Cardiac muscle cell (in vitro differentiated cells and primary cell): ENCODE results near the gene RTL10. TPM values are rescaled to one million over a fixed set of nuclear protein-coding genes. Genes with fewer than 3 reads are reported as not detected.

Experiments used
- DNase-seq, 2 donors: peaks; one replicate each; pipeline versions ENCODE4 v3.0.0 to v3.0.0-alpha.2; 2010 to 2017; ENCODE audit warnings: low read depth in 1 of 2, low spot score in 1 of 2
- H3K27ac ChIP-seq: fragments of 200-600 bp; sonication (generic); 2 replicates; pipeline ENCODE4 v1.5.1; 2016
- H3K27me3 ChIP-seq: fragments of 200-600 bp; sonication (generic); 2 replicates; pipeline ENCODE4 v1.6.0; 2016; ENCODE audit warnings: control low read depth
- H3K36me3 ChIP-seq: fragments of 200-600 bp; sonication (generic); 2 replicates; pipeline ENCODE4 v1.5.1; 2016; ENCODE audit warnings: control low read depth
- H3K4me1 ChIP-seq: fragments of 200-600 bp; sonication (generic); 2 replicates; pipeline ENCODE4 v1.8.1; 2017; ENCODE audit warnings: low read depth, mild to moderate bottlenecking, mixed run types
- H3K4me3 ChIP-seq: fragments of 200-600 bp; sonication (generic); 2 replicates; pipeline ENCODE4 v1.5.1; 2016; ENCODE audit warnings: mild to moderate bottlenecking
- H3K9me3 ChIP-seq: fragments of 200-600 bp; sonication (generic); 2 replicates; pipeline ENCODE4 v1.5.1; 2017; ENCODE audit warnings: low read depth, mild to moderate bottlenecking, control low read depth
- polyA plus RNA-seq: library from polyadenylated mRNA; unstranded; fragments of >200 nt; fragmentation: Nextera tagmentation; extraction: Ambion mirVana; gene quantifications from 2 replicates; pipeline ENCODE4 v1.2.1, GENCODE V29; 2016
- total RNA-seq: library from RNA; depleted of rRNA; stranded (reverse); fragments of >200 nt; gene quantifications from 2 replicates; pipeline ENCODE4 v1.2.3, GENCODE V29; 2016
- TF ChIP-seq, protein P1 (sequence below): IDR thresholded peaks from 2 replicates; pipeline ENCODE4 v1.5.1; 2012; ENCODE audit warnings: low read depth, mild to moderate bottlenecking, low read length

Gene RTL10
- total and polyA plus RNA-seq, 2 experiments from 2014 or later = 11.9 to 20.9 TPM

DNA sequence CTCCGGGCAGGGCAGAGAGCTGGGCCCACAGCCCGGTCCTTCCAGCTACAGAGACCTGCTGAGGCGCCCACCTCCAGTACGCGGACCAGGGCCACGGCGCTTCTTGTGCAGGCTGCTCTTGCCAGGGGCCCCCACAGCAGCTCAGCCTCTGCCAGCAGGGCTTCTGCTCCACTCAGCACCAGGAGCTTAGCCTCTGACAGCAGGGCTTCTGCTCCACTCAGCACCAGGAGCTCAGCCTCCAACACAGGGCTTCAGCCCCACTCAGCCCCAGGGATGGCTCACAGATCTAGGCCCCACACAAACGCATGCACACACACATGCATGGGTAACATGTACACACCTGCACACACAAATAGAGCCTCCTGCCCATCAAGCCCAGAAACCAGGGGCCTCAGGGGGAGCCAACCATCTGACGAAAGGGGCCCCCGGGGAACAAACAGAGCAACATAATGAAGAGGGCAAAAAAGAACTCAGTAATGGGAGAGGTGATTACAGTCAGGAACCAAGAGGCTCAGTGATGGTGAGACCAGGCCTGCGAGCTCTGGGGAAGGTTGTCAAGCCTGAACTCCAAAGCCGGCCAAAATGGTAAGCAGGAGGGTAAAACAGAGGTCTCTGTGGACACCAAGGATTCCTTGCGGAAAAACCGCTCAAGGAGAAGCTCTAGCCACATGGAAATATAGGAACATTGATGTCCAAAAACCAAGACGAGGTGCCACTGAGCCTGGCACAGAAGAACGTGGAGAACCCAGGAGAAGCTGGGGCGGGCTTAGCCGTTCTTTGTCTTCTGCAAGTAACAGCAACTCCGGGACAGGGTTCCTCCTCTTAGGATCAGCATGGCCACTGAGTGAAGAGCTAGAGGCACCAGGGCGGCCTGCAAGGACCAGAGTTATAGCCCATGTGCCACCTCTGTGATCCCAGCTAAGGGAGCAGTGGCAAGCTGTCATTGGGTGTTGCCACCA, 46.5 kb downstream of the RTL10 start:
- Histone ChIP-seq H3K4me3 (no peak overlapping the region), H3K27ac (no peak overlapping the region), H3K4me1 (no peaks in the 10 kb centered on the region), H3K9me3 (no peaks in the 10 kb centered on the region), H3K36me3 (no peaks in the 10 kb centered on the region), H3K27me3 (no peaks in the 10 kb centered on the region)
- TF ChIP-seq, protein P1, sequence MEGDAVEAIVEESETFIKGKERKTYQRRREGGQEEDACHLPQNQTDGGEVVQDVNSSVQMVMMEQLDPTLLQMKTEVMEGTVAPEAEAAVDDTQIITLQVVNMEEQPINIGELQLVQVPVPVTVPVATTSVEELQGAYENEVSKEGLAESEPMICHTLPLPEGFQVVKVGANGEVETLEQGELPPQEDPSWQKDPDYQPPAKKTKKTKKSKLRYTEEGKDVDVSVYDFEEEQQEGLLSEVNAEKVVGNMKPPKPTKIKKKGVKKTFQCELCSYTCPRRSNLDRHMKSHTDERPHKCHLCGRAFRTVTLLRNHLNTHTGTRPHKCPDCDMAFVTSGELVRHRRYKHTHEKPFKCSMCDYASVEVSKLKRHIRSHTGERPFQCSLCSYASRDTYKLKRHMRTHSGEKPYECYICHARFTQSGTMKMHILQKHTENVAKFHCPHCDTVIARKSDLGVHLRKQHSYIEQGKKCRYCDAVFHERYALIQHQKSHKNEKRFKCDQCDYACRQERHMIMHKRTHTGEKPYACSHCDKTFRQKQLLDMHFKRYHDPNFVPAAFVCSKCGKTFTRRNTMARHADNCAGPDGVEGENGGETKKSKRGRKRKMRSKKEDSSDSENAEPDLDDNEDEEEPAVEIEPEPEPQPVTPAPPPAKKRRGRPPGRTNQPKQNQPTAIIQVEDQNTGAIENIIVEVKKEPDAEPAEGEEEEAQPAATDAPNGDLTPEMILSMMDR = no peak
- DNase-seq = no peak

DNA sequence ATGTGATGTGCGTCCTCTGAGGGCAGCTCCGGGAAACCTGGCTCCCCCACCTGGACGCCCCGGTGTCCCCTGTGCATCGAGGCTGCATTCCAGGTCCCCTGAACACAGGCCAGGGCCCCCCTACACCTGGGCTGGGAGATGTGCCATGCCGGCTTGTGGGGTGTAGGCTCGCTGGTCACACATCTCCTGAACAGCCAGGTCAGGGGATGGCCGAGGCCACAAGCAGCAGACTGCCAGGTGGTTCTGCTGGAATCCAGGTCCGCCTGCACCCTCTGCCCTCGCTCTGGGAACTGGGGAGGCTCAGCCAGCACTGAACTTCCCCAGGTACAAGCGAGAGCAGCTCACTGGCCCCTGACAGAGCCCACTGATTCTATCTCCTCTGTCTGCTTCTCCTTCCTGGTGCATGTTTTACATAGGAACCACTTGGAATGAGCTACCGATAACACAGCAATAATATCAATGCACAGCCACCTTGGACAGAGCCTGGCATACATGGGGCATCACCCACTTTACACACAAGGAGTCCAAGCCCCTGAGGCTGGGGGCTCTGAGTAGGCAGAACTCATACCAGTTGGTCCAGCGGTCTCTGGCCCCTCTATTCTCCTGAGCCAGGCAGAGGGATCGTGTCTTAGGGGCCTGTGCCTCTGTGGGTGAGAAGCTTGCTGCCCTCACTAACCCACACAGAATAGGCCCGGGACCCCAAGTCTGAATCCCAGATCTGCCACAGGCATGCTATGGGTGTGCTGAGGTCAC, 47.3 kb downstream of the RTL10 start:
- Histone ChIP-seq H3K4me3 (no peak overlapping the region), H3K27ac (no peak overlapping the region), H3K9me3 (no peaks in the 10 kb centered on the region), H3K4me1 (no peaks in the 10 kb centered on the region), H3K27me3 (no peaks in the 10 kb centered on the region), H3K36me3 (no peaks in the 10 kb centered on the region)
- TF ChIP-seq, protein P1 = no peak
- no peak for DNase-seq

DNA sequence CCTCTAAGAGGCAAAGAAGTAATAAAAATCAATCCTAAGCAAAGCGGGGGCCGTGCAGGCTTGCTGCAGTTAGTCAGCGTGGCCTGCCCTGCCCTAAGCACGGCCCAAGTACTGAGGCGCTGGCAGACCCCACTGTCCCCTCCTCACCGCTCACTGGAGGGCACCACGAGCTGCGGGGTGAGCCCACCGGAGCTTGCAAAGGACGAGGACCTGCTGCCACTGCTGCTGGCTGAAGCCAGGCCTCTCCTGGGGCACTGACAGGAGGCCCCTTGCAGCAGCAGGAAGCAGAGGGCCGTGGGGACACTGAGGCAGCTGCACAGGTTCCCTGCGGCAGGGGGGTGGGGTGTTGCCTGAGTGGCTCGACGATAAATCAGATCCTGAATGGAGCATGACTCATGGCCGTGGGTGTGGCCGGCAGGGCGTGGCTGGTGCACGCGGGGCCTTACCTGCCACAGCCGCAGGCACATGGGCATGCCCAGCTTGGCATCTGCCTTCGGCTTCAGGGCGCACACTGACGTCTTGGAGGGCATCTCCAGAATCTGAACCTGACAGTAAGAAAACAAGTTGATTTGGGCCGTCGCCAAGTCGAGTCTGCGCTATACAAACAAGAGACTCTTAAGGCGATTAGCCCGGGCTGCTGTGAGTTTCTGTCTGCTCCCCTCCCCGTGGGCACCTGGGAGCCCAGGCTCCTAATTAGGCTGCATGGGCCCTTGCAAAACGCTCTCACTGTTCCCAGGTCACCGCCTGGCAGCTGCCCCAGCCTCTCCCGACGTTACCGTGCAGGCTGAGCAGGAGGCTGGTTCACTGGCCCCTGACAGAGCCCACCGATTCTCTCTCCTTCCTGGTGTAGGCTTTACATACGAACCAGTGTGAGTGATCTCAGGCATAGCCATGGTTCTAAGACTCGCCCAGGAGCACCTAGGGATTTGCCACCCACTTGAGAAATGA, 48.2 kb downstream of the RTL10 start:
- no peaks in the 10 kb centered on the region for H3K4me1 ChIP-seq
- H3K27ac ChIP-seq = no peak overlapping the region
- TF ChIP-seq, protein P1 = no peak
- H3K9me3 ChIP-seq = no peaks in the 10 kb centered on the region
- H3K27me3 ChIP-seq = no peaks in the 10 kb centered on the region
- H3K4me3 ChIP-seq = no peak overlapping the region
- DNase-seq = no peak
- H3K36me3 ChIP-seq = no peaks in the 10 kb centered on the region

DNA sequence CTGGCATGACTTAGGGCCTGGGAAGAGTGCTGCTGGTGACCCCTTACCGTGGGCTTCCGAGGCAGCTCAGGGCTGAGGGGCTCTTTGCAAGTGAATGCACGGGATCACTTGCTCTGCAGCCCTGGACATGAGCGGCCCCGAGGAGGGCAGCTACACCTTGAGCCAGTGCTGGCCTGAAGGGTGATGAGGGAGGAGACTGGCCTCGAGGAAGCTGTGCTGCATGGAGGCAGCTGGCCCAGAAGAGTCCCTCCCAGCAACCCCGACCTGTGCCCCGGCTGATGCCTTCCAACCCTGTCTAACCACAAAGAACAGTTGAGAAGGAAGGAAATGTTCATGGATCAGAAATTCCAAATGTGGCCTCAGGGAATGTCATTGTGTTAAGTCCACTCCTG, 48.9 kb downstream of the RTL10 start:
- Histone ChIP-seq H3K9me3 (no peaks in the 10 kb centered on the region), H3K27ac (no peak overlapping the region), H3K27me3 (no peaks in the 10 kb centered on the region), H3K4me1 (no peaks in the 10 kb centered on the region), H3K4me3 (no peak overlapping the region), H3K36me3 (no peaks in the 10 kb centered on the region)
- DNase-seq = no peak
- TF ChIP-seq, protein P1 = no peak

Other genes with a start within 250 kb of the RTL10 start
- 165 and 303 TPM in 2 replicates for gene SEPTIN5, start 140.4 kb downstream of the RTL10 start, total RNA-seq
- gene SEPTIN5, start 140.4 kb downstream of the RTL10 start, polyA plus RNA-seq = 129 and 260 TPM in 2 replicates
- 89.4 and 100 TPM in 2 replicates for gene GP1BB, start 131.3 kb downstream of the RTL10 start, total RNA-seq
- 80.9 and 83.2 TPM in 2 replicates for gene GP1BB, start 131.3 kb downstream of the RTL10 start, polyA plus RNA-seq
- 0.12 and 0.35 TPM in 2 replicates for gene TBX1, start 94.1 kb downstream of the RTL10 start, total RNA-seq
- 0.71 and 0.84 TPM in 2 replicates for gene TBX1, start 94.1 kb downstream of the RTL10 start, polyA plus RNA-seq
- gene GNB1L, start within 50 bp of the RTL10 start, total RNA-seq = 5.3 and 5.5 TPM in 2 replicates
- gene GNB1L, start within 50 bp of the RTL10 start, polyA plus RNA-seq = 3.5 and 9.7 TPM in 2 replicates
- gene COMT, start 86.9 kb upstream of the RTL10 start, total RNA-seq = 41.3 and 51.9 TPM in 2 replicates
- gene COMT, start 86.9 kb upstream of the RTL10 start, polyA plus RNA-seq = 33.2 and 35.8 TPM in 2 replicates
- 15.6 and 16.1 TPM in 2 replicates for gene TXNRD2, start 86.9 kb upstream of the RTL10 start, total RNA-seq
- 21.2 and 24.2 TPM in 2 replicates for gene TXNRD2, start 86.9 kb upstream of the RTL10 start, polyA plus RNA-seq
- gene ARVCF, start 161.9 kb upstream of the RTL10 start, total RNA-seq = 55.5 and 64.3 TPM in 2 replicates
- gene ARVCF, start 161.9 kb upstream of the RTL10 start, polyA plus RNA-seq = 28.8 and 40.3 TPM in 2 replicates
- gene TANGO2, start 166.2 kb upstream of the RTL10 start, total RNA-seq = 19.4 and 21.9 TPM in 2 replicates
- 17.5 and 18.7 TPM in 2 replicates for gene TANGO2, start 166.2 kb upstream of the RTL10 start, polyA plus RNA-seq
- gene DGCR8, start 225.4 kb upstream of the RTL10 start, total RNA-seq = 23.8 and 34.2 TPM in 2 replicates
- gene DGCR8, start 225.4 kb upstream of the RTL10 start, polyA plus RNA-seq = 8.1 and 15.1 TPM in 2 replicates